PC-9 (cell line): ENCODE measurements around the gene IL1RL2.

Experiments used
- EZH2 ChIP-seq: fragments of 200-600 bp; sonication (generic); IDR thresholded peaks from 2 replicates; pipeline ENCODE4 v1.8.0; 2017; ENCODE audit warnings: antibody characterized with exemption, low read depth
- TF ChIP-seq, protein P1 (sequence below): fragments of 200-600 bp; sonication (generic); conservative IDR thresholded peaks from 2 replicates; pipeline ENCODE4 v1.6.1; 2017; ENCODE audit warnings: mixed run types, antibody characterized with exemption, mild to moderate bottlenecking, moderate library complexity

DNA sequence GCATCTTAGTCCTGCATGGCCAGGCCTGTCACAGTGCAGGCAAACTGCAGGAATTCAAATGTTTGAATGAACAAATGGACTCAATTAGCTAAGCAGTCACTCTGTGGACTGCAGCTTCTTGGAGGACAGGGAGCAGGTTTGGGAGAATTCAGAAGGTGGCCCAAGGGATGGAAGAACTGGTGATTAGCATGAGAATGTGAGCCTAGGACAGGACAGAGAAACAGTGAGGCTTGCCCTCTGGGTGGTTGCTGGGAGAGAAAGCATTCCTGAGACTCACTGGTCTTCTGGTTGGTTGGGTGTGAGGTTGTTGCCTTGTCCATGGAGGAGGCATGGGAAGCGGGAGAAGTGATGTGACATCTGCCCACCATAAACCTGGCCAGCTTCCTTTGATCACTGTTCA is 13.7 kb downstream of the IL1RL2 start:
- TF ChIP-seq, protein P1, sequence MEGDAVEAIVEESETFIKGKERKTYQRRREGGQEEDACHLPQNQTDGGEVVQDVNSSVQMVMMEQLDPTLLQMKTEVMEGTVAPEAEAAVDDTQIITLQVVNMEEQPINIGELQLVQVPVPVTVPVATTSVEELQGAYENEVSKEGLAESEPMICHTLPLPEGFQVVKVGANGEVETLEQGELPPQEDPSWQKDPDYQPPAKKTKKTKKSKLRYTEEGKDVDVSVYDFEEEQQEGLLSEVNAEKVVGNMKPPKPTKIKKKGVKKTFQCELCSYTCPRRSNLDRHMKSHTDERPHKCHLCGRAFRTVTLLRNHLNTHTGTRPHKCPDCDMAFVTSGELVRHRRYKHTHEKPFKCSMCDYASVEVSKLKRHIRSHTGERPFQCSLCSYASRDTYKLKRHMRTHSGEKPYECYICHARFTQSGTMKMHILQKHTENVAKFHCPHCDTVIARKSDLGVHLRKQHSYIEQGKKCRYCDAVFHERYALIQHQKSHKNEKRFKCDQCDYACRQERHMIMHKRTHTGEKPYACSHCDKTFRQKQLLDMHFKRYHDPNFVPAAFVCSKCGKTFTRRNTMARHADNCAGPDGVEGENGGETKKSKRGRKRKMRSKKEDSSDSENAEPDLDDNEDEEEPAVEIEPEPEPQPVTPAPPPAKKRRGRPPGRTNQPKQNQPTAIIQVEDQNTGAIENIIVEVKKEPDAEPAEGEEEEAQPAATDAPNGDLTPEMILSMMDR, result no peak
- no peak for TF ChIP-seq EZH2
